Suprapubic skin (tissue), 3 donors: ENCODE data around the gene LHFPL6.

Experiments
- CTCF ChIP-seq, 2 donors: fragments of 200-600 bp in 1 of 2; fragments of 450-650 bp in 1 of 2; sonication (generic) in 1 of 2; IDR thresholded peaks; one replicate each; pipeline ENCODE4 v1.5.1; 2016 to 2019; ENCODE audit warnings: antibody characterized with exemption in 2 of 2, mild to moderate bottlenecking in 1 of 2, moderate library complexity in 1 of 2
- POLR2A ChIP-seq, 2 donors: fragments of 450-650 bp; IDR thresholded peaks; one replicate each; pipeline ENCODE4 v1.6.1; 2017; ENCODE audit warnings: antibody characterized with exemption in 2 of 2, mild to moderate bottlenecking in 2 of 2, moderate library complexity in 2 of 2

DNA sequence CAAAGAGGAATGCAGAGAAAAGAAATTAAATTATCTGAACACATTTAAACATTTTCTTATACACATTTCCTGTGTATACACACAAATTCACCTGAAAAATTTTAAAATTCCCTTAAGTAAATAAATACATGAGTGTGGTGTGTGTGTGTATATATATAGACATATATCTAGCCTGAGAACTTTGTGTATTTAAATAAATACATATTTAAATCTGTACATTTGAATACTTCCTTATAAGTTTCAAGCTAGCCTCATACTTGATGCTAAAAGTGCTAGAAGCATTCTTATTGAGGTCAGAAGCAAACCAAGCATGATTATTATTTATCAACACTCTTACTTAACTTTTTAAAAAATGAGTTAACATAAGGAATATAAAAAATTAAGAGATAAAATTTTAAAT lies 304.0 kb downstream of the LHFPL6 start:
- TF ChIP-seq POLR2A (IDR thresholded peaks at IDR 0.05), result no peak
- TF ChIP-seq CTCF (IDR thresholded peaks at IDR 0.05), result no peak
